COLO829 (cell line): ENCODE measurements around the gene COL8A1.

ENCODE experiments used
- DNase-seq: peaks from one replicate; pipeline ENCODE4 v3.0.0; 2012; ENCODE audit warnings: low spot score

Gene COL8A1

GRCh38 chr3:99639579-99639978 lies 1.2 kb downstream of the COL8A1 start:
- no peak for DNase-seq

GRCh38 chr3:99640214-99640851 lies 1.9 kb downstream of the COL8A1 start:
- no peak for DNase-seq

- DNase-seq = no peak
These were observed 3.1 kb downstream of the COL8A1 start for GRCh38 chr3:99641480-99641879.

- no peak for DNase-seq
These were observed 3.6 kb downstream of the COL8A1 start for GRCh38 chr3:99641982-99642381.

- DNase-seq = no peak
These were observed 5.6 kb downstream of the COL8A1 start for GRCh38 chr3:99644017-99644416.

- DNase-seq = no peak
These were observed 6.4 kb downstream of the COL8A1 start for GRCh38 chr3:99644746-99645145.

- peak; percentile 82 for DNase-seq
These were observed 7.1 kb downstream of the COL8A1 start for GRCh38 chr3:99645277-99646106.

- no peak for DNase-seq
These were observed 7.7 kb downstream of the COL8A1 start for GRCh38 chr3:99646107-99646435.

GRCh38 chr3:99647081-99647480 lies 8.7 kb downstream of the COL8A1 start:
- DNase-seq = no peak

GRCh38 chr3:99648101-99648500 lies 9.7 kb downstream of the COL8A1 start:
- peak; percentile 61 for DNase-seq

- no peak for DNase-seq
These were observed 10.1 kb downstream of the COL8A1 start for GRCh38 chr3:99648516-99648915.

GRCh38 chr3:99651531-99651930 lies 13.1 kb downstream of the COL8A1 start:
- no peak for DNase-seq

- DNase-seq = no peak
These were observed 18.2 kb downstream of the COL8A1 start for GRCh38 chr3:99656624-99657023.

GRCh38 chr3:99658274-99658673 lies 19.9 kb downstream of the COL8A1 start:
- DNase-seq = no peak

- DNase-seq = peak; percentile 57
These were observed 20.6 kb downstream of the COL8A1 start for GRCh38 chr3:99659032-99659431.

GRCh38 chr3:99659951-99660350 lies 21.6 kb downstream of the COL8A1 start:
- DNase-seq = no peak

GRCh38 chr3:99662838-99663570 lies 24.6 kb downstream of the COL8A1 start:
- DNase-seq = no peak

- peak; percentile 60 for DNase-seq
These were observed 25.6 kb downstream of the COL8A1 start for GRCh38 chr3:99663977-99664376.

GRCh38 chr3:99665017-99665416 lies 26.6 kb downstream of the COL8A1 start:
- DNase-seq = no peak

- DNase-seq = no peak
These were observed 27.8 kb downstream of the COL8A1 start for GRCh38 chr3:99666201-99666600.

GRCh38 chr3:99668044-99668443 lies 29.6 kb downstream of the COL8A1 start:
- DNase-seq = no peak

GRCh38 chr3:99669879-99670555 lies 31.6 kb downstream of the COL8A1 start:
- no peak for DNase-seq

- no peak for DNase-seq
These were observed 32.2 kb downstream of the COL8A1 start for GRCh38 chr3:99670556-99670950.
